ENCODE measurements around the gene HTD2. TPM values are rescaled to one million over a fixed set of nuclear protein-coding genes. Genes with fewer than 3 reads are reported as not detected.

The HTD2 gene
- total RNA-seq, 1 experiment from 2014 or later, result 13.5 TPM

GRCh38 chr3:58258392-58259055, 47.8 kb upstream of the HTD2 start:
- Histone ChIP-seq H3K9me2 (ENCODE audit: insufficient read depth) (no peaks in the 10 kb centered on the region), H3K9ac (ENCODE audit: low read length) (no peak overlapping the region), H4K20me1 (ENCODE audit: insufficient read depth) (no peaks in the 10 kb centered on the region), H3K9me3 (ENCODE audit: control insufficient read depth in 1 of 2, insufficient read depth in 1 of 2, low read depth in 1 of 2, low read length in 2 of 2) (no peaks in the 10 kb centered on the region), H3K27me3 (ENCODE audit: insufficient read depth, low read length) (no peaks in the 10 kb centered on the region), H3K27ac (ENCODE audit: low read depth, low read length) (no peak overlapping the region), H3K4me3 (replicated peaks in 1 of 2; ENCODE audit: low read depth in 1 of 2, low read length in 2 of 2) (no peak overlapping the region), H3K36me3 (ENCODE audit: control insufficient read depth in 1 of 2, insufficient read depth in 2 of 2, low read length in 2 of 2) (no peaks in the 10 kb centered on the region; a peak in 1 of 4 replicates), H3K79me2 (ENCODE audit: insufficient read depth, low read length) (no peaks in the 10 kb centered on the region), H3K4me2 (ENCODE audit: low read length) (no peak overlapping the region), H3K4me1 (ENCODE audit: control insufficient read depth in 1 of 2, insufficient read depth in 2 of 2, low read length in 2 of 2) (peaks cover 15 to 16% of the 10 kb centered on the region in 2 experiments), H2AFZ (ENCODE audit: low read depth, low read length, poor library complexity, severe bottlenecking) (no peak overlapping the region)
- TF ChIP-seq CBX3 (IDR thresholded peaks at IDR 0.05; ENCODE audit: low read depth), result no peak
- no peak for TF ChIP-seq YY1 (IDR thresholded peaks at IDR 0.05; ENCODE audit: extremely low read depth, insufficient replicate concordance, low read depth, low read length)
- no peak for TF ChIP-seq JUND (IDR thresholded peaks at IDR 0.05)
- no peak for TF ChIP-seq CEBPB (IDR thresholded peaks at IDR 0.05; ENCODE audit: low read depth)
- no peak for TF ChIP-seq EZH2phosphoT487 (IDR thresholded peaks at IDR 0.05; ENCODE audit: borderline replicate concordance)
- no peak for TF ChIP-seq TCF7L2 (IDR thresholded peaks at IDR 0.05; ENCODE audit: borderline replicate concordance, extremely low read depth, insufficient read depth, insufficient read length)
- no peak for TF ChIP-seq EGR1 (IDR thresholded peaks at IDR 0.05; ENCODE audit: low read depth)
- TF ChIP-seq, protein P1, sequence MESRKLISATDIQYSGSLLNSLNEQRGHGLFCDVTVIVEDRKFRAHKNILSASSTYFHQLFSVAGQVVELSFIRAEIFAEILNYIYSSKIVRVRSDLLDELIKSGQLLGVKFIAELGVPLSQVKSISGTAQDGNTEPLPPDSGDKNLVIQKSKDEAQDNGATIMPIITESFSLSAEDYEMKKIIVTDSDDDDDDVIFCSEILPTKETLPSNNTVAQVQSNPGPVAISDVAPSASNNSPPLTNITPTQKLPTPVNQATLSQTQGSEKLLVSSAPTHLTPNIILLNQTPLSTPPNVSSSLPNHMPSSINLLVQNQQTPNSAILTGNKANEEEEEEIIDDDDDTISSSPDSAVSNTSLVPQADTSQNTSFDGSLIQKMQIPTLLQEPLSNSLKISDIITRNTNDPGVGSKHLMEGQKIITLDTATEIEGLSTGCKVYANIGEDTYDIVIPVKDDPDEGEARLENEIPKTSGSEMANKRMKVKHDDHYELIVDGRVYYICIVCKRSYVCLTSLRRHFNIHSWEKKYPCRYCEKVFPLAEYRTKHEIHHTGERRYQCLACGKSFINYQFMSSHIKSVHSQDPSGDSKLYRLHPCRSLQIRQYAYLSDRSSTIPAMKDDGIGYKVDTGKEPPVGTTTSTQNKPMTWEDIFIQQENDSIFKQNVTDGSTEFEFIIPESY (IDR thresholded peaks at IDR 0.05; ENCODE audit: extremely low read depth, insufficient replicate concordance, low read length), result no peak
- POLR2A ChIA-PET, result no interaction called here
- no peak for DNase-seq (ENCODE audit: low read depth, low spot score)
- BruUV-seq (replicated peaks), result no TSS peak
- CTCF ChIA-PET, result no interaction called here
- intact Hi-C loops (cut with micrococcal nuclease), result no loop called here
- no peak for ATAC-seq
- RAD21 ChIA-PET (ENCODE audit: low non-redundant PET in 1 of 2, low total read pairs in 2 of 2, uncharacterized antibody in 2 of 2, unreplicated experiment in 2 of 2), result no interaction called here
